Measurements from ENCODE around the gene C11orf42.

- TF ChIP-seq CTCF (IDR thresholded peaks at IDR 0.05) (no peak), POLR2A (IDR thresholded peaks at IDR 0.05) (no peak)
Observed at GRCh38 chr11:6217722-6218121, 12.4 kb downstream of the C11orf42 start.

All from testis (tissue), 2 donors.